NCI-H2227 (cell line): ENCODE results near the gene BBS9.

Experiments
- DNase-seq: peaks from one replicate; lab custom pipeline; 2025; ENCODE audit not compliant: unreplicated experiment; lab: John Stamatoyannopoulos, UW

BBS9 gene

GRCh38 chr7:33536398-33537103, 407.2 kb downstream of the BBS9 start:
- no peak for DNase-seq

- DNase-seq: no peak
Observed at GRCh38 chr7:33537104-33537477, 407.7 kb downstream of the BBS9 start.

GRCh38 chr7:33539198-33539597, 409.8 kb downstream of the BBS9 start:
- no peak for DNase-seq

GRCh38 chr7:33539659-33540400, 410.5 kb downstream of the BBS9 start:
- no peak for DNase-seq

- DNase-seq: no peak
Observed at GRCh38 chr7:33547880-33548279, 418.5 kb downstream of the BBS9 start.

GRCh38 chr7:33550363-33550762, 421.0 kb downstream of the BBS9 start:
- DNase-seq: no peak

GRCh38 chr7:33550979-33551378, 421.6 kb downstream of the BBS9 start:
- DNase-seq: no peak

GRCh38 chr7:33554046-33554445, 424.7 kb downstream of the BBS9 start:
- DNase-seq: no peak

GRCh38 chr7:33554576-33554975, 425.2 kb downstream of the BBS9 start:
- no peak for DNase-seq

GRCh38 chr7:33556472-33556871, 427.1 kb downstream of the BBS9 start:
- DNase-seq: no peak

GRCh38 chr7:33558549-33559323, 429.4 kb downstream of the BBS9 start:
- DNase-seq: no peak

- DNase-seq: no peak
Observed at GRCh38 chr7:33559324-33559710, 430.0 kb downstream of the BBS9 start.

GRCh38 chr7:33562996-33563395, 433.6 kb downstream of the BBS9 start:
- DNase-seq: no peak

GRCh38 chr7:33563651-33564050, 434.3 kb downstream of the BBS9 start:
- no peak for DNase-seq

- no peak for DNase-seq
Observed at GRCh38 chr7:33578166-33578565, 448.8 kb downstream of the BBS9 start.

GRCh38 chr7:33578881-33579672, 449.7 kb downstream of the BBS9 start:
- no peak for DNase-seq

GRCh38 chr7:33579673-33579960, 450.3 kb downstream of the BBS9 start:
- no peak for DNase-seq

- DNase-seq: no peak
Observed at GRCh38 chr7:33581236-33581635, 451.9 kb downstream of the BBS9 start.

- DNase-seq: no peak
Observed at GRCh38 chr7:33582104-33582503, 452.7 kb downstream of the BBS9 start.

- no peak for DNase-seq
Observed at GRCh38 chr7:33582533-33582932, 453.2 kb downstream of the BBS9 start.

- DNase-seq: no peak
Observed at GRCh38 chr7:33589911-33590310, 460.5 kb downstream of the BBS9 start.
